ENCODE measurements around the gene MYCBP2.
"Not testable (repeated sequence)": the region's sequence is repeated elsewhere in the genome, so short reads cannot be mapped to it uniquely, and the experiment has no call there.

MYCBP2 gene, protein sequence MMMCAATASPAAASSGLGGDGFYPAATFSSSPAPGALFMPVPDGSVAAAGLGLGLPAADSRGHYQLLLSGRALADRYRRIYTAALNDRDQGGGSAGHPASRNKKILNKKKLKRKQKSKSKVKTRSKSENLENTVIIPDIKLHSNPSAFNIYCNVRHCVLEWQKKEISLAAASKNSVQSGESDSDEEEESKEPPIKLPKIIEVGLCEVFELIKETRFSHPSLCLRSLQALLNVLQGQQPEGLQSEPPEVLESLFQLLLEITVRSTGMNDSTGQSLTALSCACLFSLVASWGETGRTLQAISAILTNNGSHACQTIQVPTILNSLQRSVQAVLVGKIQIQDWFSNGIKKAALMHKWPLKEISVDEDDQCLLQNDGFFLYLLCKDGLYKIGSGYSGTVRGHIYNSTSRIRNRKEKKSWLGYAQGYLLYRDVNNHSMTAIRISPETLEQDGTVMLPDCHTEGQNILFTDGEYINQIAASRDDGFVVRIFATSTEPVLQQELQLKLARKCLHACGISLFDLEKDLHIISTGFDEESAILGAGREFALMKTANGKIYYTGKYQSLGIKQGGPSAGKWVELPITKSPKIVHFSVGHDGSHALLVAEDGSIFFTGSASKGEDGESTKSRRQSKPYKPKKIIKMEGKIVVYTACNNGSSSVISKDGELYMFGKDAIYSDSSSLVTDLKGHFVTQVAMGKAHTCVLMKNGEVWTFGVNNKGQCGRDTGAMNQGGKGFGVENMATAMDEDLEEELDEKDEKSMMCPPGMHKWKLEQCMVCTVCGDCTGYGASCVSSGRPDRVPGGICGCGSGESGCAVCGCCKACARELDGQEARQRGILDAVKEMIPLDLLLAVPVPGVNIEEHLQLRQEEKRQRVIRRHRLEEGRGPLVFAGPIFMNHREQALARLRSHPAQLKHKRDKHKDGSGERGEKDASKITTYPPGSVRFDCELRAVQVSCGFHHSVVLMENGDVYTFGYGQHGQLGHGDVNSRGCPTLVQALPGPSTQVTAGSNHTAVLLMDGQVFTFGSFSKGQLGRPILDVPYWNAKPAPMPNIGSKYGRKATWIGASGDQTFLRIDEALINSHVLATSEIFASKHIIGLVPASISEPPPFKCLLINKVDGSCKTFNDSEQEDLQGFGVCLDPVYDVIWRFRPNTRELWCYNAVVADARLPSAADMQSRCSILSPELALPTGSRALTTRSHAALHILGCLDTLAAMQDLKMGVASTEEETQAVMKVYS (N-terminal part only)

DNA sequence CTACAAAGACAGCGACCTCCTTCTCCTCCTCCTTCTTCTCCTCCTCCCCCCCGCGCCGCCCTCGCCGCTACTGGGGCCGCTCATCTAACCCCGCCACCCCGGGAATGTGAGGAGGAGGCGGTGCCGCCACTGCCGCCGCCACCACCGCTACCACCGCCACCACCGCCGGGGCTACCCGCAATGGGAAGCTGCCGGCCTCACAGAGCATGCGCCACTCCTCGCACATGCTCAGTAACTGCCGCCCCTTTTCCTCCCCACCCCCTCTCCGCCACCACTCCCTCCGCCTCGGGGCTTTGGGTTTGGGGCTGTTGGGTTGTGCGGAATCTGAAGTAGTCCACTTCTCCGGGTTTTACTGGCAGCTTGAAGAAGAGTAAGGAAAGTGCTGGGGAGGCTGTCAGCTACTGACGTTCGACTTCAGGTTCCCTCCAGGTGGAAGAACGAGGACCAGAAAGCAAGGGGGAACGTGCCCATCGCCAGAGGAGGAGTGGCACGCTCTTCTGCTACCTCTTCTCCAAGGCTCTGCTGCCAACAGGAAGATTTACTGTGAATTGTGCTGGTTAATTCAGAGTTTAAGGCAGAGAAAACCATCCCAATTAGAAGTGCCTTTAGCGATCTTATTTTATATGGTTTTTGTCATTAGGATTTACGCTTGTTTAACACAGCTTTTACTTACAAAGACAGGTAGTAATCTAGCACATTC is at the start of gene MYCBP2:
TSS of gene MYCBP2 (minus strand) at position 190 of the 700 bp plus-strand sequence. CDS start 319 bp downstream, outside the sequence.
- in situ Hi-C loops (cut with HindIII; ENCODE audit: low pct_ligation_motif_present, low pct_unique_long_range_greater_than_20kb, low sequenced_read_pairs) = no loop called here
- peak; percentile 96 for DNase-seq

DNA sequence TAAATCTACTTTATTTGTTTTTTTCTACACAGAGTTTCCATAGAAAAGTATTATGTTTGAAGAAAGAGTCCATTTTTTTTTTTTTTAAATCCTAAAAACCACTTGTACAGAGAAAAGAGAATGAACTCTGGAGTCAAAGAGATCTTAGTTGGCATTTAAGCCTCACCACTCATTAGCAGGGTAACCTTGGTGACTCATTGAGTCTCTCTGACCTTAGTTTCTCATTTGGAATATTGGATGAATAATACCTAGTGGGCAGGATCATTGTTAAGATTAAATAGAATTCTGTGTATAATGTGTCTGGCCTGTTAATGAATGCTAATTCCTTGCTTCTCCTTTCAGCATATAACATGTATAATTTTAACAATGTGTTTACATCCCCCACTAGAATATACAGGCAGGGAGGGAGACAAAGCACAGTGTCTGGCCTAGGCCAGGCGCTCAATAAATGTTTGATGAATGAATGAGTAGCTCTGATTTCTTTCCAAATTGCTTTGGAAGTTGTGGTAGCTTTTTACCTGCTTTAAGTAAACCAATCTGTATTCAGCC is 48.7 kb upstream of the MYCBP2 start:
- in situ Hi-C loops (cut with HindIII; ENCODE audit: low pct_ligation_motif_present, low pct_unique_long_range_greater_than_20kb, low sequenced_read_pairs) = no loop called here
- DNase-seq = no peak

DNA sequence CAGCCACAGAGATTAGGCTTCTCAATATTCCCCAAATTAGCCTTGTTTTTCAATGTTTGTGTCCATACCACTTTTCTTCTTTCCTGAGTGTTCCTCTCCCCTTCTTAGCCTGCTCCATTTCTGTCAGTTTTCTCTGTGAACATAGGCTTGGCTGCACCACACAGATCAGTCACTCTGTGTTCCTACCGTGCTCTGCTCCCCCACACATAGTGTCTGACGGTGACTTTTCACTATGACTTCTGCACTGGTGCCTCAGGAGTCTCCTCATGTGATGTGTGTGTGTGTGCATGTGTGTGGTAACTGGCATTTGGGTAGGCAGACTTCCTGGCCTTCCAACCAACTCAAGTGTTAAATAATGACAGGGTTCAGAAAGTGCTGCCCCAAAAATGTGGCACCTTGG is 47.9 kb upstream of the MYCBP2 start:
- DNase-seq = no peak
- in situ Hi-C loops (cut with HindIII; ENCODE audit: low pct_ligation_motif_present, low pct_unique_long_range_greater_than_20kb, low sequenced_read_pairs) = no loop called here

DNA sequence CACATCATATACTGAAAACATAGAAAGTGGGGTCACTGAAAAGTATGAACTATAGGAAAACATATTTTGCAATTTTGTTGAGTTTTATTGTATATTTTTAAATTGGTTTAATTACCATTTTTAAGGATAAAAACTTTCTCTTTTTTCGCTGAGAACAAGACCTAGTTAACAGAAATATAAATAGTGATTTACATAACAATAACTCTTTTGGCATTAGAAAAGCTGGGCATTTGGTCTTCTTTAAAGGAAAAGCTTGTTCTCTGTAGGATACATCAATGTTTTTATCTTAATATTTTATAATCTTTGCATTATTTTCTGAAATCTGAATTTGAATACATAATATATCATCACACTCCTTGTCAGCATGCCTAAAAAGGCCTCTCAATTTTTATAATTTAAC is 47.4 kb upstream of the MYCBP2 start:
- no peak for DNase-seq
- in situ Hi-C loops (cut with HindIII; ENCODE audit: low pct_ligation_motif_present, low pct_unique_long_range_greater_than_20kb, low sequenced_read_pairs) = no loop called here

DNA sequence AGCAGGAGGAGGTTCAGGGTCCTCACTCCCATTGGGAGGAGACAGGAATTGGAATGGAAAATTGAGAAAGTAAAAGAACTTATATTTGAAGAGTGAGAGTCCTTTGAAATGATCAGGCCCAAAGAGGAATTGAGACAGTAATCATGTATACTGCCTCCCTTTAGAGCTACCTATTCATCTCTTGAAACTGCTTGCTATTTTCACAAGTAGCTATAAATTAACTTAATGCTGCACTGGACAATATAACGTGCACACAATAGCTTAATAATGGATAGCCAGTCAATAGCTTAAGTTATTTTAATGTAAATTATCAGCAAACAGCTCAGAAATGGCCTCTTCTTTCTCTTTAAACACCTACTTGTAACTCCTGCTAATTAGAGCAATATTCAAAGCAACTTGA is 46.6 kb upstream of the MYCBP2 start:
- no peak for DNase-seq
- in situ Hi-C loops (cut with HindIII; ENCODE audit: low pct_ligation_motif_present, low pct_unique_long_range_greater_than_20kb, low sequenced_read_pairs) = no loop called here

DNA sequence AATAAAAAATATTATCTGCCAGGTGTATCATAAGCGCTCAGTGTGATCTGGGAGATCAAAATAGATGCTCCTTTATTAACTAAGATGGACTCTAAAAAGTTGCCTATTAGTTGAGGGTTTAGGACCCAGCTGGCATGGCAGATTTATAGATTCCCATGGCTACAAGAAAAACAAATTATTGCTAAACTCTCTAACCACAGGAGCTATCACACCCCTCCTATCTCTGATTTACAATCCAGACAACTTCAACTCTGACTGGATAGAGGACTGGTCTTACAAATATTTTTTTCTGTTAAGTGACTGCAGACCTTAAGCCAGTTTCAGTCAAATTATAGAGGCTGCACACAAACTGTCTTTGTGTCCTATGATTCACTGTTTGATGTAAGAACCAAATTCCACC is 45.4 kb upstream of the MYCBP2 start:
- no peak for DNase-seq
- in situ Hi-C loops (cut with HindIII; ENCODE audit: low pct_ligation_motif_present, low pct_unique_long_range_greater_than_20kb, low sequenced_read_pairs) = no loop called here

DNA sequence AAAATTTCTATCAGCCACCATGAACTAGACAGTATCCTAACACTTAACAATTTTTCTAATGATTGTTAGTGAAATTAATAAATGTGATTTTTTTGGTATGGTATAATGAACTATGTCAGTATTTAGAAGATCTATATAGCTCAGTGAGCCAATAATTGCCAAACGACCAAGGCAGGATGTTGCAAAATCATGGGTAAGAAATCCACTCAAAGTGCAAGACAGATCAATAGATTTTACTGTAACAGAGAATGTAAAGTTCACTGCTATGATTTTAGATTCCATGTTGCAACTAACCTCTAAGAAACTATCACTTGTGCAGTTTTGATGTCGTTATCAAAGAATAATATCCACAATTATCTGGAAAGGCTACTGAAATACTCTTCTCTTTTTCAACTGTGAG is 44.0 kb upstream of the MYCBP2 start:
- no peak for DNase-seq
- in situ Hi-C loops (cut with HindIII; ENCODE audit: low pct_ligation_motif_present, low pct_unique_long_range_greater_than_20kb, low sequenced_read_pairs) = no loop called here

DNA sequence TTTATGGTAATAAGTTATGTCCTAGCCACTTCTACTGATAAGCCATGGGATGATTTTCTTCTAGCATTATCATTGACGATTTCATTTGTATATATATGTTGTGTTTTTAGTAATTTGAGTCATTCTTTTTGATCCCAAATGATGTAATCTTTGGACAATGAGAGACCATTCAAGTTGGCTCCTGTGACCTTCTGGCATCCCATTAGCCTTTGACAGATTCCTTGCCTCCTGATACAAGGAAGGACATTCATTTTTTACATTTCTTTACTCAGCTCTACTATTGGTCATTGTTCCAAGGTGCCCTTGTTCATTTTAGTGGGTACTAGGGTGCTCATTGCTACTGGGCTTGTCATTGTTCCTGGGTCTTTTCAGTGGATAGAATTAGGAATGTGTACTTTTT is 35.3 kb upstream of the MYCBP2 start:
- DNase-seq = no peak
- in situ Hi-C loops (cut with HindIII; ENCODE audit: low pct_ligation_motif_present, low pct_unique_long_range_greater_than_20kb, low sequenced_read_pairs) = no loop called here

DNA sequence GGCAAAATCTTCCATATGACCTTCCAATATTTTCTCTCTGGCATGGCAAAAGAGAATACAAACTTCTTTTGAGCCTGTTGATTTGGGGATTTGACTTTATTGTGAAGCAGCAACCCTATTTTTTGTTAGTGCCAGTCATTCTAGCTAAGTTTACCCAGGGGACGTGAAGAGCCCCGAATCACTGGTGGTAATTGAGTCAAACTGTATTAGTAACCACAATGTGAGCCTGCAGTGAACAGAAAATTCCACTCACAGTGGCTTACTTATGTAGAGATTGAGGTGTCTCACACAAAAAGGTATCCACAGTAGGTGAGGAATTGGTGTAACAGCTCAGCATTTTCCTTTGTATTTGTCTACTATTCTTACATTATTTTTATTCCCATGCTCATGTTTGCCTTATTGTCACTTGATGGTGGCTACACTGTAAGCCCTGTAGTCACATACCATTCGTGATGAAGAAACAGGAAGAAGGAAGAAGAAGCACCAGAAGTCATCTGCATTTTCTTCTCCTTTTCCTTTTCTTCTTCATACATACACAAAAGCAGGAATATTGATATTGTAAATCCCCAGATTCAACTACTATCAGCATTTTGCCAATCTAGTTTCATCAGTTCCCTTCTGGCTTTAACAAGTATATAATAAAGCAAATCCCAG is 33.3 kb upstream of the MYCBP2 start:
- in situ Hi-C loops (cut with HindIII; ENCODE audit: low pct_ligation_motif_present, low pct_unique_long_range_greater_than_20kb, low sequenced_read_pairs) = no loop called here
- DNase-seq = no peak

DNA sequence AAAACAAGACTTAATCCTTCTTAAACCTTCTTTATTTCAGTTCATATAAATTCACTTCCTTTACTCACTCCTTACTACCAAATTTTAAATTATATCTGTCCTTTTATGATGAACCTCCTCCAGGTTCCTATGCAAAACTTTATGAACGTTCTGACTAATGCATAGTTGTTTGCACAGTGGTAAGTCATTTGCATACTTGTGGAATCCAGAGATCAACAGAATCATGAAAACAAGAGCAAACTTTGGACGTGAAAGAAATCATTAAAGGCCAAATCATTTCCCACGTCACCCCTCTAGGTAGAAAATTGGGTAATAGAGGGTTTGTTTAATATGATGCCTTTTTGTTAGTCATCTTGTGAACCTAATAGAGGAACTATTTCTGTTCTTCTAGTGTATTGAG is 32.3 kb upstream of the MYCBP2 start:
- in situ Hi-C loops (cut with HindIII; ENCODE audit: low pct_ligation_motif_present, low pct_unique_long_range_greater_than_20kb, low sequenced_read_pairs) = no loop called here
- DNase-seq = no peak

DNA sequence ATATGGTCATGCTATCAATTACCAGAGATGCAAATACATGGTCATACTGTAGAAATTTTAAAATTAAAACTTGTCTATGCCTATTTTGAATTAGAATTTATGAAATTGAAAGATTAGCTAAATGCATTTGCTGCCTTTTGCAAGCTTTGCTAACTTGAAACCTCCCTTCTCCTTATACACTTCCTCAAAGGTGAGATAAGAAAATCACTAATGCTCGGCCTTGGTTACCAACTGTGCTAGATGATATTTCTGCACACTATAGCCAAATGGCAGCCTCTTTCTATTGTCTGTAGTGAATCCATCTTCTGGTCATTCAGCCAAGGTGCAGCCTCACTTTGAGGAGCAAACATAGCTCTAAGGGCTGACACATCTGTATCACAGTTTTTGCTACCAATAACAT is 31.1 kb upstream of the MYCBP2 start:
- DNase-seq = no peak
- in situ Hi-C loops (cut with HindIII; ENCODE audit: low pct_ligation_motif_present, low pct_unique_long_range_greater_than_20kb, low sequenced_read_pairs) = no loop called here

DNA sequence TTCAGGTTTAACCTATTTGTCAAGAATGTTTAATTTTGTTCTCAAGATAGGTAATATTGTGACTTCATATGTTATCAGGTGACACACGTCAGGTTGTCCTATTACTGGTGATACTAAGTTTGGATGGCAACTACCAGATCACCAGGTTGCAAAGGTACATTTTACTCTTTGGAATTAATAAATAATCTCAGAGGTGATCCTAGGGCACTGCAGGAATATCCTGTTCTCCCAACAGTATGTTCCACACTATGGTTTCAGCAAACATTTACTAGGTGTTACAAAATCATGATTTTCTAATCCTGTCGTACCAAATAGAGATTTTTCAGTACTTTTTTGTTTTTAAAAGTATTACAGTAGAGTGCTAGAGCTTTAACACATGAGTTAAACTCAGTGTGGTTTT is 29.3 kb upstream of the MYCBP2 start:
- DNase-seq = no peak
- in situ Hi-C loops (cut with HindIII; ENCODE audit: low pct_ligation_motif_present, low pct_unique_long_range_greater_than_20kb, low sequenced_read_pairs) = no loop called here

DNA sequence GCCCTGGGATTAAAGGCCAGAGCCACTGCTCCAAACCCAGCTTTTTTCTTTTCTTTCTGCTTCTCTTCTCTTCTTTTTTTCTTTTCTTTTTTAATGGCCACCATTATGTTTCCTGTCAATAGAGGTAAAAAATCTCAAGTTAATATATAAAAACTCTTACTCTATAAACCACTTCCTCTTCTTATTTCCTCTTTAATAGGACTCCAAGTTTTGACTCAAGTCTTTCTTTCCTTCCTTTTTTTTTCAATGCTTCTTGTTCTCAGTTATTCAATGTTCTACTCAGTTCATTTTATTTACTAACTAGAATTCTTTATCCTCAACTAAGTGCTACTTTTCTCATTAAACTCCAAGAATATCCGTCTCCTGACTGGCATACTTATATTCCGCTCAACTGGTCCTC is 27.1 kb upstream of the MYCBP2 start:
- DNase-seq = no peak
- in situ Hi-C loops (cut with HindIII; ENCODE audit: low pct_ligation_motif_present, low pct_unique_long_range_greater_than_20kb, low sequenced_read_pairs) = no loop called here

DNA sequence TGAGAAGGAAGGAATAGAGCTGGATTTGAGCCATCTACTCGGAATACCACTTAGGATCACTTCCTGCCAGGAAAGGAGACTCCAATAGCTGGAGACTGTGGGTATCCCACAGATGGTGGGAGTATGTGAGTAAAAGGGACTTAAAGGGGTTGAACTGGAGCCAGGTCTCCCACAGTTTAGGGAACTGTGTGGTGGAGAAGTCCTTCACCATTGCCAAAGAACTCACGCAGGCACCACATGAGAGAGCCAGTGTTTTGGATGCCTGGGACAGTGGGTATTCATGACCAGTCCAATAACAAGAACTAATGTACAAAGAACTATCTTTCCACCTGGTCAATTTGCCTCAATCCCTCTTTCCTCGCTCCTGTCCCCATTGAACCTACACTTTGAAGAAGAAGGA is 24.4 kb upstream of the MYCBP2 start:
- in situ Hi-C loops (cut with HindIII; ENCODE audit: low pct_ligation_motif_present, low pct_unique_long_range_greater_than_20kb, low sequenced_read_pairs) = no loop called here
- no peak for DNase-seq

DNA sequence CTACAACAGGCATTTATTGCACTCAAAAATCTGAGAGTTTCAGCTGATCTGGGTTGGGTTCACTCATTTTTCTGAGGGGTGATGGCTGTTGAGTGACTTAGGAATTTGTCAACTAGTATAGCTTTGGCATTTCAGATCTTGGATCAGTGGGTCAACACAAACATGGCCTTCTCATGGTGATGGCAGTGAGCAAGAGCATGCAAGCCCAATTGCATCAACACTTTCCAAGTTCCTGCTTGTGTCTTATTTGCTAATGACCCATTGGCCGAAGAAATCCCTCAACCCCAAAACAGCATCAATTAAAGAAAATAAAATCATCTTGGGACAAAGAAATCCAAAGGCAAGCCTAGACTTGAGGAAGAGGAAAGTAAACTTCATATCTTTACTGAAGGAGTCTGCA is 23.9 kb upstream of the MYCBP2 start:
- in situ Hi-C loops (cut with HindIII; ENCODE audit: low pct_ligation_motif_present, low pct_unique_long_range_greater_than_20kb, low sequenced_read_pairs) = no loop called here
- DNase-seq = no peak

DNA sequence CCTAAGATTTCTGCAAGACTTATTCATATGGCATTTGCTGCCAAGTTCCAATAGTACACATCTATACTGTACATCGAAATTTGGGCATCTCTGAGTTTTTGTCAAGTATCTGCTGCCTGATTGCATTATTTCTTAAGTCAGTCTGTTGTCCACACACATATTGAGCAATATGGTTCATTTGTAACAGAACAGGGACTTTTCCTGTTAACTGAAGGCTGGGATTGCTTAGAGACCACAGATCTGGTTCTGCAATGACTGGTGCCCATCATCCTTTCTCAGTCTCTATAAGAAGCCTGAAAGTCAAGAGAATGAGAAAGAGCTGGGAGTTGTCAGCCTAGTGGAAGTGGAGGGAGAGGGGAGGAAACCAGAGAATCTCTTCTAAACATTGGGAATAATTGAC is 22.5 kb upstream of the MYCBP2 start:
- in situ Hi-C loops (cut with HindIII; ENCODE audit: low pct_ligation_motif_present, low pct_unique_long_range_greater_than_20kb, low sequenced_read_pairs) = no loop called here
- no peak for DNase-seq

DNA sequence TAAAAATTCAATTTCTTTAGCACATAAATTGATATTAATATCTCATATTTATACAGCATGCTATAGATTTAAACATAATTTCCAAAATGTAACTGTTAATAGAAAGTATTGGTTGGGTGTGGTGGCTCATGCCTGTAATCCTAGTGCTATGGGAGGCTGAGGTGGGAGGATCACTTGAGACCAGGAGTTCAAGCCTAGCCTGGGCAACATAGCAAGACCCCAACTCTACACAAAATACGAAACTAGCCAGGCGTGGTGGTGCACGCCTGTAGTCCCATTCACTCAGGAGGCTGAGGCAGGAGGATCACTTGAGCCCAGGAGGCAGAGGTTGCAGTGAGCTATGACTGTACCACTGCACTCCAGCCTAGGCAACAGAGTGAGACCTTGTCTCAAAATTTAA is 20.5 kb upstream of the MYCBP2 start:
- DNase-seq; in situ Hi-C loops (cut with HindIII; ENCODE audit: low pct_ligation_motif_present, low pct_unique_long_range_greater_than_20kb, low sequenced_read_pairs): not testable (repeated sequence)
